HG03565 (cell line): ENCODE data around the gene SLC25A21.

ENCODE experiments used
- ATAC-seq: cut with Tn5 transposase; IDR thresholded peaks from one replicate; pipeline ENCODE4 v1.9.1; 2021; ENCODE audit warnings: mild to moderate bottlenecking, moderate library complexity; ENCODE audit not compliant: unreplicated experiment

The SLC25A21 gene

DNA sequence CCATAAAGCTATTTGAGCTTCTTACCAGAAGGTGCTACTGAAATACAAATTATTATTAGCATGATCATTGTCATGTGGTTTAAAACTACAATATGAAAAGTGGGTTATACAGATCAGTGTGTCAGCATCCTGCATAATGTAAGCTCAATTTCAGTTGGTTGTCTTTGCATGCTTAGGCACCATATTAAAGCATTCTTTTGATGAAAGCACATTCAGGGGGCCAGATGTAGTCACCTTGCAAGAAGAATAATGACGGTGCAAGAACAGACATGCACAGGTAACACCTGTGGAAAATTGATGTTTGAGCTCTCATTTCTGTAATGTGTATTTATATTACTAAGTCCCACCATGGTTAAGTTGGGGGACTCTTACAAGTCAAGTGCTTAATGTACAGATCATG is 386.9 kb downstream of the SLC25A21 start:
- ATAC-seq = no peak

- ATAC-seq = no peak
Measured at GRCh38 chr14:36784541-36784940, 387.9 kb downstream of the SLC25A21 start.

DNA sequence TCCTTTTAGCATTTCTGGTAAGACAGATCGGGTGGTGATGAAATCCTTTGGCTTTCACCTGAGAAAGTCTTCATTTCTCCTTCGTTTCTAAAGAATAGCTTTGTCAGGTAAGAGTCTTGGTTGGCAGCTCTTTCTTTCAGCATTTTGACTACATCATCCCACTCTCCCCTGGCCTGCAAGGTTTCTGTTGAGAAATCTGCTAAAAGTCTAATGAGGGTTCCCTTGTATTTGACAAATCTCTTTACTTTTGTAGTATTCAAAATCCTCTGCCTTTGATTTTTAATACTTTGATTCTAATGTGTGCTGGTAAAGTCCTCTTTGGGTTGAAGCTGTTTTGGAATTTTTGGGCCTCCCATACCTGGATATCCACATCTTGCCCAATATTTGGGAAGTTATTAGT is 390.5 kb downstream of the SLC25A21 start:
- no peak for ATAC-seq

- no peak for ATAC-seq
Measured at GRCh38 chr14:36773558-36773957, 398.8 kb downstream of the SLC25A21 start.

GRCh38 chr14:36773136-36773540 is 399.3 kb downstream of the SLC25A21 start:
- ATAC-seq = no peak

- no peak for ATAC-seq
Measured at GRCh38 chr14:36771028-36771640, 401.3 kb downstream of the SLC25A21 start.

DNA sequence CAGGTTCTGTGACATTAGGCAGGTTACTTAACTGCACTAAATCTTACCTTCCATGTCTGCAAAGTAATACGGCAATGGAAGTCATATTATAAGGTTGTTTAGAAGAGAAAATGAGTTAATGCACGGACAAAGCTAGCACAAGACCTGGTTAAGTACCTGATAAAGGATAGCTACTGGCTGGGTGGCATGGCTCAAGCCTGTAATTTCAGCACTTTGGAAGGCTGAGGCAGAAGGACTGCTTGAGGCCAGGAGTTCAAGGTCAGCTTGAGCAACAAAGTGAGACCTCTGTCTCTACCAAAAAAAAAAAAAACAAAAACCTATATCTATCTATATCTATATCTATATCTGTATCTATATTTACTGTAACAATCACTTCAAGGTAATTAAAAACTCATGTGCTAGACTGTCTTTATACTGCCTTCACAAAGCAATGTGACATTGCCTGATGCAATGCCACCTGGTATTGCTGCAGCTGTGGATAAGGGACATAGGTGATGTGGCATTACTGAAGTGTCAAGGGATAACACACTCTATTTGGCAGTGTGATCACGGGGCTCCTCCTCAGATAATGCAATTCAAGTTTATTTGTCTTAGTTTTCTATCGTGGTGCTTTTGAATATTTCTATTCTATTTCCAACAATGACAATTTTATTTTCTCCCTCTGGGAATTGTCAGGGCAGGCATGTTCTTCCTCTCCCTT is 403.6 kb downstream of the SLC25A21 start:
- ATAC-seq = no peak

GRCh38 chr14:36767603-36768281 is 404.7 kb downstream of the SLC25A21 start:
- ATAC-seq = no peak

DNA sequence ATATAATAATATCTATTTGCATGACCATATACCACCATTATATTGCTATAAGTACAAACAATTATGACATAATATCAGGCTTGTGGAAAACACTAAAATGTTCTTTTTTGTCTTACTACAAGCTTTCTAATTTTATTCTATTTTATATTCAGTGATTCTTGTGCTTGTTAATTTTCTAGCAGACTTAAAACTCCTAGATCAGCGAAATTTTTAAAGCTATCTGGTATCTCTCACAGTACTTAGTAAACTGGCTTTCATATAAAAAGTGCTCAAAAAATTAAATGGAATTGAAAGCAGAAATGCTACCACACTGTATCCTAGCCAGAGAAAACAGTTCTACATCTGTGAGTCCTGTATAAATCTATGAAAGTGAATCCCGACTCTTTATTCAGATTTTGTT is 405.4 kb downstream of the SLC25A21 start:
- ATAC-seq = no peak

DNA sequence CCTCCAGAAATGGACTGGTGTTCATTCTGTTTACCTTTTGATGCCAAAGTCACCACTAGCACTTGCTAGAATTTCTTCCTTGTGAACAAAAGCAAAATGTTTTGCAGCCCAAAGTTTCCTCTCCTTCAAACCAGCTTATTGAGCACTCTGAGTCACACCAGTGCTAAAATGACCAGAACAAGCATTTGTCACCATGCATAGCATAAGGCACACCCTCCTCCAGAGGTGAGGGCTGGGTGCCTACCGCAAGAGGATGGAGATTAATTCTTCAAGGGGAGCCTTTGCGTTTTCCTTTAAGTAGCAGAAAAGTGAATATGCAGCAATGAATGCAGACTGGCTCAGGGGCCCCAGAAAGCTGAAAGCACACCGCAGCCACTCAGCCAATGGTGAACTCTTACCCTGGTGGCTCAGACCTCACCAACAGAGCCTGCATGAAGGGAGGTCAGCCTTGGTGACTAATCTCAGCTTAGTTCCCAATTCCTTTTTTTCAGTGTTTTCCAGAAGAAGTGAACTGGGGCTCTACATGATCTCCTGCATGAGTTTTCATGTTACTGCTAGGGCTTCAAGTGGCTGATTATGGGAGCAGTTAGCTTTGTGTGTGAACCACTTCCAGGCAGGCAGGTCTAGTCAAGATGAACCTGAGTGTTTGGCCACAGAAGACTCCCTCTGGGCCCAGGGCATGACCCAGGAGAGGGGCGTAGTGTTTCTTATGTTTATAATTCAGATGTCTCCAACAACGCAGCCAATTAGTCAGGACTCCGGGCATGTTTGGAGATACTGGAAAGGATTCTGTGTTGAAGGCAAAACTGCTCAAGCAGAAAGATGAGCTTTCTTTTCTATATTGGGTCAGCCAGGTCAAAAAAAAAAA is 414.4 kb downstream of the SLC25A21 start:
- no peak for ATAC-seq

- ATAC-seq = no peak
Measured at GRCh38 chr14:36756226-36756625, 416.2 kb downstream of the SLC25A21 start.

- no peak for ATAC-seq
Measured at GRCh38 chr14:36755756-36756155, 416.6 kb downstream of the SLC25A21 start.

GRCh38 chr14:36751920-36752319 is 420.5 kb downstream of the SLC25A21 start:
- ATAC-seq = no peak

DNA sequence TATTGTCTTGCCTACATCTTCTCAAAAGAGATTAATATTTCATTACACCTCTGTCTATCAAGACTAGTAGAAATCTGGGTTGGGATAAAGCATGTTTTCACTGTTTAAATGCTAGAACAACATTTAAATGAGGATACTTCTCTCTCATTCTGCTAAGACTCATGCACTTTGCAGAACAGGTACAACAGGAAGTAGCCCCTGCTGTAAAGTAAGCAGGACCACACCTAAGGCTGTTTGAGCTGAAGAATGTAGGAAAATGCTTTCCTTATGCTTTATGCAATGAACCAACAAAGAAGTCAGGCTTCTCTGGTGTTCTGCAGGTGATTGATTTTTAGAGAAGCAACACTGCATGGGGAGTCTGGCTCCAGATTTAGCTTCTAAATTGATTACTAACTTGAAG is 421.3 kb downstream of the SLC25A21 start:
- ATAC-seq = no peak

GRCh38 chr14:36750244-36750643 is 422.2 kb downstream of the SLC25A21 start:
- ATAC-seq = no peak

GRCh38 chr14:36748610-36749213 is 423.7 kb downstream of the SLC25A21 start:
- ATAC-seq = no peak

GRCh38 chr14:36747411-36748184 is 424.8 kb downstream of the SLC25A21 start:
- ATAC-seq = no peak

- no peak for ATAC-seq
Measured at GRCh38 chr14:36746872-36747271, 425.5 kb downstream of the SLC25A21 start.

GRCh38 chr14:36741858-36742257 is 430.5 kb downstream of the SLC25A21 start:
- no peak for ATAC-seq

- no peak for ATAC-seq
Measured at GRCh38 chr14:36738269-36738668, 434.1 kb downstream of the SLC25A21 start.
